NCI-H510A treated with DMSO at 0.1 percent for 48 hours (cell line): ENCODE measurements around the gene SPAG9.
A peak's percentile ranks its signal among the peaks of the same experiment; 100 is the strongest.
"Not testable (repeated sequence)": the region's sequence is repeated elsewhere in the genome, so short reads cannot be mapped to it uniquely, and the experiment has no call there.

Experiments
- DNase-seq: peaks from one replicate; lab custom pipeline; 2025; lab: John Stamatoyannopoulos, UW

The SPAG9 gene

DNA sequence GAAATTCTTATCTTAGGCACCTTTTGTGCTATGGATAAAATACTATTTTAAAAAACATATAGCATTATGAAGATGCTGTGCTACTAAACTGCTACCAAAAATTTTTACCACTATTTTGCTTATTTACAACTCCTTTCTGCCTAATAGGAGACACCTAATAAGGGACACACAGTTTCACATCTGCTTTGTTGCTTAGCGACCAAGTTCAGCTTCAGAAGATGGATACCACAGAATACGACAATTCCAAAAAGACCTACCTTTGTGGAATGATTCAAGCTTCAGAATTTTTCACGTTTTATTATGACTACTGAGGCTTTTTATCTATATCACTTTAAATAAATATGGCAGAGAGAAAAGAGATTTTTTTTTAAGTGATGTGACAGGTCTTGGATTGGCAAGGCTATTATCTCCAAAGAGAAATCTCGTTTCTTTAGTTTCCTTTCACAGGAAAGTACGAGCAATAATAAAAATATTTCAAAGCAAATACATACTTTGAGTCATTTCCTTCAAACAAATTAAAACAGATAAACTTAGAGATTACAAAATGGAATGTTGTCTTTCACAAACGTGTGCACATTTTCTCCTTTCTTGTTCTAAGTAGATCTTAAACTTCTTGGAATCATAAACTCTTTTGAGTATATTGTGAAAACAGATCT lies 35.4 kb downstream of the SPAG9 start:
- no peak for DNase-seq

GRCh38 chr17:51083981-51084380 lies 36.7 kb downstream of the SPAG9 start:
- DNase-seq, result no peak

- not testable (repeated sequence) for DNase-seq
These were observed 37.3 kb downstream of the SPAG9 start for GRCh38 chr17:51083364-51083763.

GRCh38 chr17:51079049-51079448 lies 41.6 kb downstream of the SPAG9 start:
- no peak for DNase-seq

GRCh38 chr17:51078009-51078592 lies 42.6 kb downstream of the SPAG9 start:
- DNase-seq, result no peak

DNA sequence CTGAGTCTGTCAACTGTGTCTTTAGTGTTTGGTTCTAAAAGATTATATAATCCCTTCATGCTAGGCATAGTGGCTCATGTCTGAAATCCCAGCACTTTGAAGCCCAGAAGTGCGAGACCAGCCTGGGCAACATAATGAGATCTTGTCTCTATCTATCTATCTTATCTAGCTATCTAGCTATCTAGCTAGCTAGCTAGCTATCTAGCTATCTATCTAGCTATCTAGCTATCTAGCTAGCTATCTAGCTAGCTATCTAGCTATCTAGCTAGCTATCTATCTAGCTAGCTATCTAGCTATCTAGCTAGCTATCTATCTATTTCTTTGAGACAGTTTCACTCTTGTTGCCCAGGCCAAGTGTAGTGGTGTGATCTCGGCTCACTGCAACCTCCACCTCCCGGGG lies 43.8 kb downstream of the SPAG9 start:
- DNase-seq, result no peak

- no peak for DNase-seq
These were observed 49.1 kb downstream of the SPAG9 start for GRCh38 chr17:51071556-51071955.

DNA sequence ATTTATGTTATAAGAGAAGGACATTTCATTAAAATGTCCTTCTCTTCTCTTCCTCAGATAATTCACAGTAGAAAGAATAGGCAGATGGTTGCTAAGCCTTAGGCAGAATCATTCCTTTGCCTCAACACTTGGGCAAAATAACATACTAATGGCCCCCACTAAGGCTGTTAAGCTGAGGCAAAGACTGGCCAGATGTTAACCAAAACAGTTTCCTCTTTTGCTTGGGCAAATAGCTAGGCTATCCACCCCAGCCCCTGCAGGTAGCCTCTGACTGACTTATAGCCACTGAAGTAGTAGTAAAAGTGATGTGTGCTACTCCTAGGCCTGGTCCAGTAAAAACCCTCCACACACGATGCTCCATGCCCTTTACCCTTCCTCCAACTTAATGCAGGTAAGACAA lies 55.2 kb downstream of the SPAG9 start:
- no peak for DNase-seq

DNA sequence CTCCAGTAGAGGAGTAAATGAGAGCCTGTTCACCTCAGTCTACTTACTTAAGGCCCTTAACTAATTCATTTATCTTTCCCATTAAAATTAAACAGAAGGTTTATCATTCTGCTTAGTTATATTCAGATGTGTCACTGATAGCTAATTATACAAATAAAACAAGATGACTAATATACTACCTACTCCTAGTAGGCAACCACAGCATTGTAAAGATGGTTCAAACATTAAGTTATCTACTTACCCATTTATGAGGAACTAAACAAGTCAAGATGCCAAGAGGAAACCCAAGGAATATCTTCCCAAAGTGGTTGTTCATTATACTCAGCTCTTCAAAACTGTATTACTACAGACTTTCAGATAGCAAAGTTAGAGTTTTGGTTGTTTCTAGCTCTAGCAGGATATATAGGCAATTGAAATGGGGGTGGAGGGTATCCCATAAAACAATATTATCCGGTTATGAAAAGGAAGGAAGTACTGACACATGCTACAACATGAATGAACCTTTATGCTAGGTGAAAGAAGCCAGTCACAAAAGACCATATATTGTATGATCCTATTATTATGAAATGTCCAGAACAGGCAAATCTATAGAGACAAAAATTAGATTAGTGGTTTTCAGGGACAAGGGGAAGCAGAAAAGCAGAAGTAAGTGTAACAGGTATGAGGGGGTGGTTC lies 56.5 kb downstream of the SPAG9 start:
- DNase-seq, result no peak

DNA sequence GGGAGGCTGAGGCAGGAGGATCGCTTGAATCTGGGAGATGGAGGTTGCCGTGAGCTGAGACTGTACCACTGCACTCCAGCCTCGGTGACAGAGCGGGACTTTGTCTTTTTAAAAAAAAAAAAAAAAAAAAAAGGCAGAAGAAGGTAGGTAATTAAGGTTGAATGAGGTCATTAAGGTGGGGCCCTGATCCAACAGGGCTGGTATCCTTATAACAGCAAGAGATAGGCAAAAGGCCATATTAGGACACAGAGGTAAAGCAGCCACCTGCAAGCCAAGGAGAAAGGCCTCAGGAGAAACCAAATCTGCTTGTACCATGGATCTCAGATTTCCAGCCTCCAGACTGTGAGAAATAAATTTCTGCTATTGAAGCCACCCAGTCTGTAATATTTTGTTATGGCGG lies 60.3 kb downstream of the SPAG9 start:
- no peak for DNase-seq

DNA sequence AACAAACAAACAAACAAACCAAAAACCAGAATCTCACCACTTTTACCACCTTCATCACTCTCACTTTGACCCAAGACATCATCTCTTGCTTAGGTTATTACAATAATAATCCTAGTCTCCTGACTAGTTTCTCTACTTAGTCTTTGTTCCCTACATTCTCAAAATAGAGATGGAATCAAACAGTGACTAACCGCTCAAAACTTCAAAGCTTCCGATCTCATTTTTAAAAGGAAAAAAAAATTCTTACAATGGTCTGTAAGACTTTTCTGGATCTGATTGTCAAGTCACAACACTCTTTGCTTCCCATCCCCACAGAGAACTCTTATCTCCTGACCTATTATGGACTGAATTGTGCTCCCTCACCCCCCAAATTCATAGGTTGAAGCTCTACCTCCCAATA lies 60.9 kb downstream of the SPAG9 start:
- no peak for DNase-seq

GRCh38 chr17:51057534-51057933 lies 63.1 kb downstream of the SPAG9 start:
- no peak for DNase-seq

- DNase-seq, result peak; percentile 58
These were observed 63.7 kb downstream of the SPAG9 start for GRCh38 chr17:51056813-51057510.

GRCh38 chr17:51054748-51055147 lies 65.9 kb downstream of the SPAG9 start:
- DNase-seq, result no peak

- no peak for DNase-seq
These were observed 68.4 kb downstream of the SPAG9 start for GRCh38 chr17:51052235-51052634.

- no peak for DNase-seq
These were observed 70.2 kb downstream of the SPAG9 start for GRCh38 chr17:51050291-51051033.

DNA sequence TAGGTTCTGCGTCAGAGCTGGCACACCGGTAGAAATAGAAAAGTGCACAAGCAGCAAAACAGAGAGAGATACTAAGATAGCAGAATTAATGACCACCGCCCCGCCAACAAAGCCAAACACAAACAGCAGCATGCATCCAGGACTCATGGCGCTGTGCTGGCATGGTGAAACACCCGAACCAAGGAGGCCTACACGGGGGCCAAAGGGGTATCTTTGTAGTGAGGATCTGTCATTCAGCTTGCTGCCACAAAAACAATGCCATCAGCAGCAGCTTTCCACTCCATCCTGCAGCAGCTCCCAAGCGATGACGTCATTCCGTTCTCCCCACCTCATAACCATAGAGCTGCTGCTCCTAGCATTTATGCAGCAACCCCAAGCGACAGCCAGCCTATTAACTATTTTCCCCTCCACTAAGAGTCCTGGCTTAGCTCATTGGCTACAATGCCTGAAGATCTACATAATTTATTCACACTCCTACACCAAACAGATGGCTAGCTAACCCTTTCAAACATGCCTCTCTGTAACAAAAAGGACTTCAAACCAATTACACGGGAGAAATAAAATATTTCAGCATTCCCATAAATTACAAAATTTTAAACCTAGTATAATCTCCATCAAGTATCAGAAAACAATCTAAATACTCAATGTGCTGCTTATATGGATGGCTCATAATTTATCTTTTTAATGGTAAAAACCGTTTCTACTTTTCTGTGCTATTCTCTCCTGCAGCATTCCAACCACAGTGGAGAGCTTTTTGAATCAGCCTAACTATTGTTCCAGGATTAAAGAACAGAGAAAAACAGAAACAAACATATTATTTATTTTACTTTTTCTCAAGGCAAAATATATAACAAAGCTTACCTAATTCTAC lies 73.9 kb downstream of the SPAG9 start:
- DNase-seq, result peak; percentile 98

DNA sequence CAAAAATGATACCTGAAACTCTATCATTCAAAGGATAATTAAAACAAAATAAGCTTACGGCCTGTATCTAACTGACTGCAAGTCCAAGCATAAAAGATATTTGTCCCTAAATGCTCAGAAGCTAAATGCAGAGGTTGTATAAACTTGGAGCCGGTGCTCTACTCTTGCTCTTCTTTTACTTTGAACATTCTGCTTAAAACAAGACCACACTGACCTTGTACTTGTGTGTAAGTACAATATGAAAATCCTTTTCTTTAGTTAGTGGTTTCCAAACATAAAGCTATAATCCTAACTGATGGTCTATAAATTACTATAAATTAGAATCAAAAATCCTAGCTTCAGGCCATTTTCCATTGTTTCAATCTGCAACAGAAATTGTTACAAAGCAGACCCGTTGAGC lies 74.6 kb downstream of the SPAG9 start:
- DNase-seq, result no peak

GRCh38 chr17:51045621-51046020 lies 75.0 kb downstream of the SPAG9 start:
- no peak for DNase-seq

GRCh38 chr17:51044976-51045375 lies 75.7 kb downstream of the SPAG9 start:
- DNase-seq, result no peak

GRCh38 chr17:51036084-51036483 lies 84.6 kb downstream of the SPAG9 start:
- DNase-seq, result no peak
